HG02571 (cell line): ENCODE data around the gene NPSR1.

Experiments
- ATAC-seq: cut with Tn5 transposase; IDR thresholded peaks from one replicate; pipeline ENCODE4 v1.9.1; 2021; ENCODE audit warnings: mild to moderate bottlenecking, moderate library complexity; ENCODE audit not compliant: unreplicated experiment

Gene NPSR1

GRCh38 chr7:34720289-34720688 lies 62.3 kb downstream of the NPSR1 start:
- no peak for ATAC-seq

DNA sequence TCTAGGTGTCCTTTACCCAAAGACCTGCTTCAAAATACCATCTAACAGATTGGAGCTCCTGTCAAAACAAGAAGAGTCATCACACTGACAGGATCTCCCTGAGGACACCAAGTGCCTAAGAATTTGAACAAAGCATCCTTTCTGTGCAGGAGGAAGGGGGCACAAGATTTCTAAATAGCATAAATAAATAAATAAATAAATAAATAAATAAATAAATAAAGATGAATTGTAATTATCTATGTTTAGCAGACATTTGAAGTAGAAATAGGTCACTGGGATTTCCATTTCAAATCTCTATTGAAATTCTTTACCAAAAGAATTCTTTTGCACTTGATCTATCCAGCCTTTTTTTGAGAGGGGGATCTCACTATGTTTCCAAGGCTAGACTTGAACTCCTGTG lies 65.3 kb downstream of the NPSR1 start:
- no peak for ATAC-seq

GRCh38 chr7:34723866-34724490 lies 66.0 kb downstream of the NPSR1 start:
- ATAC-seq, result no peak

DNA sequence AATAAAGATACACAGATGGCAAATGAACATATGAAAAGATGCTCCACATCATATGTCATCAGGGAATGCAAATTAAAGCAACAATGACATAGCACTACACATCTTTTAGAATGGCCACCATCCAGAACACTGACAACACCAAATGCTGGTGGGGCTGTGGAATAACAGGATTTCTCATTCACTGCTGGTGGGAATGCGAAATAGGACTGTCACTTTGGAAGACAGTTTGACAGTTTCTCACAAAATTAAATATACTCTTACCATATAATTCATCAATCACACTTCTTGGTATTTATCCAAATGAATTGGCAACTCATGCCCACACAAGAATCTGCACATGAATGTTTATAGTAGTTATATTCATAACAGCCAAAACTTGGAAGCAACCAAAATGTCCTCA lies 68.2 kb downstream of the NPSR1 start:
- no peak for ATAC-seq

GRCh38 chr7:34727464-34727995 lies 69.5 kb downstream of the NPSR1 start:
- ATAC-seq, result no peak

DNA sequence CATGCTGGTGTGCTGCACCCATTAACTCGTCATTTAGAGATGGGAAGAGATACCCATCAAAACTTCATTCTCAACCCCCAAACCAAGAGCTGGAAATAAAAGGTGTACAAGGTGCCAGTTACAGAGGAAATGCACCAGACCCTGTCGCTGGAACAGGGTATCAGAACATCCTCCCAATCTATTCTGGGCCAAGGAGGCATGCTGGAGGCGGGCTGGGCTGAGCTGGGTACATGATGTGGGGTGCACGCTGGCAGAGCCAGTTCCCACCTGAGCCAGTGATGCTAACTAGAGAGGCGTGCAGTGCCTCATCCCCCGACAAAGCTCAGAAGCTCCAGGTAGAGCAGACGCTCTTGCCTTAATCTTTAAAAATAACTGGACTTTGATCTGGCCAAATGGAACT lies 70.1 kb downstream of the NPSR1 start:
- no peak for ATAC-seq

GRCh38 chr7:34734771-34735170 lies 76.8 kb downstream of the NPSR1 start:
- ATAC-seq, result no peak

- ATAC-seq, result no peak
Observed at GRCh38 chr7:34735526-34735925, 77.5 kb downstream of the NPSR1 start.

DNA sequence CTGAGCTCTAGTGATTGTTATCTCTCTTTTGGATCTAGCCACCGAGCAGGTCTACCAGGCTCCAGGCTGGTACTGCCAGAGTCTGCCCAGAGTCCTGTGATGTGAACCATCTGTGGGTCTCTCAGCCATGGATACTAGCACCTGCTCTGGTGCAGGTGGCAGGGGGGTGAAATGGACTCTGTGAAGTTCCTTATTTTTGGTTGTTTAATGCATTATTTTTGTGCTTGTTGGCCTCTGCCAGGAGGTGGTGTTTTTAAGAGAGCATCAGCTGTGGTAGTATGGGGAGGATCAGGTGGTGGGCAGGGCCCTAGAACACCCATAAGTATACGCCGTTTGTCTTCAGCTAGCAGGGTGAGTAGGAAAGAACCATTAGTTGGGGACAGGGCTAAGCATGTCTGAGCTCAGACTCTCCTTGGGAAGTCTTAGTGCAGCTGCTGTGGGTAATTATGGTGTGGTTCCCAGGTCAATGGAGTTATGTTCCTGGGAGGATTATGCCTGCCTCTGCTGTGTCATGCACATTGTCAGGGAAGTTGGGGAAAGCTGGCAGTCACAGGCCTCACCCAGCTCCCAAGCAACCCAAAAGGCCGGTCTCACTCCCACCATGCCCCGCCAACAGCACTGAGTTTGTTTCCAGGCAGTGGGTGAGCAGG lies 81.8 kb downstream of the NPSR1 start:
- ATAC-seq, result no peak

DNA sequence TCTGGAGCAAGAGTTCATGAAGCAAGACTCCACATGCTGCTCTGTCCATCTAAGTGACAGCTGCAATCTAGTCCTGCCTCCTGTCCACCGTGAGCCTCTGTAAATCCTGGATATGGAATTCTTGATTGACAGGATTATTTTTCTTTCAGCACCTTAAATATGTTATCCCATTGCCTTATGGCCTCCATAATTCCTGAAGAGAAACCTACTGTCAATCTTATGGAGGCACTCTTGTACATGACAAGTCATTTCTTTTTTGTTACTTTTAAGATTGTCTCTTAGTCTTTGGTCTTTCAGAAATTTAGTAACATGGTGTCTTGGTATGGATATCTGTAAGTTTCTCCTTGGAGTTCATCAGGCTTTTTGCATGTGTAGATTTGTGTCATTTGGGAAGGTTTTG lies 82.8 kb downstream of the NPSR1 start:
- no peak for ATAC-seq

GRCh38 chr7:34747176-34747781 lies 89.3 kb downstream of the NPSR1 start:
- ATAC-seq, result no peak

- no peak for ATAC-seq
Observed at GRCh38 chr7:34747867-34748727, 90.1 kb downstream of the NPSR1 start.

- no peak for ATAC-seq
Observed at GRCh38 chr7:34748728-34749089, 90.7 kb downstream of the NPSR1 start.

DNA sequence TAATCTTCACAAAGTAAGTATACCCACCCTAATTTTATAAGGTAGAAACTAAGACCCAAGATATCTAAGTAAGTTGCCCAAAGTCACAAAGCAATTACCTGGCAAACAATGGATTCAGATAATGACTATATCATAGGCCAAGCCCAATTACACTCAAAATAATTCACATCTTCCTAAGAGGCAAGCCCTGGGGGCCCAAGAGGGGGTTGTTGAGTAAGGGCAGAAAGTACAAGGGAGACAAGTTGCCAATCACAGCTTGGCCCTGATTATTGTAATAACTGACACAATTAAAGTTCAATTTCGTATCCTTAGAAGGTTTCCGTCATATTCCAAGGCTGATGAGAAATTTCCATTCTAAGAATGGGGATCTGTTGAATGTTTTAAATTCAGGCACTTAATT lies 91.4 kb downstream of the NPSR1 start:
- ATAC-seq, result no peak

GRCh38 chr7:34750209-34750608 lies 92.2 kb downstream of the NPSR1 start:
- no peak for ATAC-seq

DNA sequence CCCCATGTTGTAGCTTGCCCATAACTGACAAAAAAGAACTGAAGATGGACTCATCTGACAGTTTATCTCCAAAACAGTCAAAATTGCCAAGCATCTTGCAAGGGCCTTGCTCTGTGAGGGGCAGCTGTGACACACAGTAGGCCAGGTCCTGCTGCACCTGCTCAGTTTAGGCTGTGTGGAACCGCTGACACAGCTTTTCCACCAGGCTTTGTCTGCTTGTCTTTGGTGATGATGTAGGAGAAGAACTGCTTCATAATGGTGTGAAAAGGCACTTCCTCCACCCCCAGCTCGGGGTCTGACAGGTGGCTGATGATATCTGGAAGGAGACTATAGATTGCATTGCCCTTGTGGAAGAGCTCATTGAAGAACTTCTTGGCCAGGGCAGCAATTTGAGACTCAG lies 92.6 kb downstream of the NPSR1 start:
- ATAC-seq, result no peak

GRCh38 chr7:34751725-34752643 lies 94.0 kb downstream of the NPSR1 start:
- ATAC-seq, result no peak

DNA sequence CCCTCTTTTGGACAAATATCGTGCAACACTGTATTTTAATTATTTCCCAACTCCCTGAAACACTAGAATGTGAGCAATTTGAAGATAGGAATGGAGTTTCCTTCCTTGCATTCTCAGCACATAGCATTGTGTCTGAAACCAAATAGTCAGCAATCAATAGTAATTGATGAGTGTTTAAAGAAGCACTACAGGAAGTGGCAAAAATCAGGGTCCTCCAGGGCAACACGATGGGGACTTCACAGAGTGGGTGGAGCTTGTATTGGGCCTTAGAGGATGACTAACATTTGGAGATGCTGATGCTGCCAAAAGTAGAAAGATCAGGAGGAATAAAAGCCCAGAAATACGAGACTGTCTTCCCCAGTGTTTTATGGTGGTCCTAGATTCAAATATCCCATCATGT lies 94.9 kb downstream of the NPSR1 start:
- no peak for ATAC-seq

GRCh38 chr7:34755008-34755407 lies 97.0 kb downstream of the NPSR1 start:
- ATAC-seq, result no peak

- ATAC-seq, result no peak
Observed at GRCh38 chr7:34756025-34756437, 98.0 kb downstream of the NPSR1 start.
